HepG2 (cell line): ENCODE data around the gene CSMD2. TPM values are rescaled to one million over a fixed set of nuclear protein-coding genes. Genes with fewer than 3 reads are reported as not detected.

ENCODE experiments used
- ATAC-seq: fragments of 200-7000 bp; cut with Tn5 transposase; 3 replicates; pipeline ENCODE4 v1.9.1; 2020; ENCODE audit warnings: mild to moderate bottlenecking, moderate library complexity
- BruUV-seq: library from RNA; stranded (reverse); fragments of 400-500 nt; replicated peaks from 2 replicates; lab custom pipeline; 2021; lab: Mats Ljungman, UMichigan
- CTCF ChIA-PET: fragments of 300-600 bp; formaldehyde crosslinking; extraction: SDS; loops from one replicate; lab custom pipeline; 2021; ENCODE audit warnings: low total read pairs, inconsistent platforms, low intra/inter-chr PET ratio; lab: Yijun Ruan, JAX
- POLR2A ChIA-PET: fragments of 350-600 bp; sonication (Branson Sonifier 250); formaldehyde crosslinking; loops from one replicate; lab custom pipeline; 2020; ENCODE audit warnings: antibody characterized with exemption, inconsistent platforms; lab: Yijun Ruan, JAX
- DNase-seq: peaks from one replicate; pipeline ENCODE4 v3.0.0-alpha.2; 2015; ENCODE audit warnings: low spot score
- FAIRE-seq: peaks from 3 replicates; lab custom pipeline; 2011; peaks lifted over from hg19 to GRCh38; lab: Jason Lieb, UNC
- H2AFZ ChIP-seq: one replicate; pipeline ENCODE4 v1.6.1; 2011; ENCODE audit warnings: low read length, inconsistent platforms
- H3K27ac ChIP-seq: fragments of 300-600 bp; 3 replicates; pipeline ENCODE4 v1.8.0; 2011; ENCODE audit warnings: mixed run types, mild to moderate bottlenecking, mixed read lengths, low read length, inconsistent platforms; ENCODE audit not compliant: insufficient read depth; ENCODE audit errors: extremely low read length
- H3K27me3 ChIP-seq, 2 experiments: fragments of 200-600 bp in 1 of 2; 2 replicates in 1 of 2; 3 replicates in 1 of 2; pipeline versions ENCODE4 v1.6.0 to v1.8.0; 2011; ENCODE audit warnings: low read length in 2 of 2, mild to moderate bottlenecking in 2 of 2, moderate library complexity in 2 of 2, inconsistent platforms in 1 of 2; ENCODE audit not compliant: insufficient read depth in 2 of 2, control insufficient read depth in 1 of 2
- H3K36me3 ChIP-seq, 2 experiments: fragments of 200-600 bp in 1 of 2; replicated peaks in 1 of 2; 2 replicates in 1 of 2; 3 replicates in 1 of 2; pipeline versions ENCODE4 v1.5.1 to v1.8.0; 2011; ENCODE audit warnings: low read length in 2 of 2, inconsistent platforms in 1 of 2; ENCODE audit not compliant: insufficient read depth in 2 of 2, control insufficient read depth in 1 of 2
- H3K4me1 ChIP-seq: 2 replicates; pipeline ENCODE4 v1.5.1; 2012; ENCODE audit warnings: low read length, inconsistent platforms; ENCODE audit not compliant: insufficient read depth
- H3K4me2 ChIP-seq: 2 replicates; pipeline ENCODE4 v1.6.0; 2011; ENCODE audit warnings: low read depth, low read length, inconsistent platforms
- H3K4me3 ChIP-seq, 3 experiments: fragments of 200-600 bp in 1 of 3; sonication (generic), shearing (Covaris generic) in 1 of 3; replicated peaks in 1 of 3; 2 replicates each; pipeline ENCODE4 v1.5.1; 2011 to 2016; ENCODE audit warnings: low read length in 3 of 3, inconsistent platforms in 2 of 3, low read depth in 2 of 3, mild to moderate bottlenecking in 2 of 3, control low read depth in 1 of 3, mixed read lengths in 1 of 3; ENCODE audit not compliant: insufficient read depth in 1 of 3
- H3K79me2 ChIP-seq: one replicate; pipeline ENCODE4 v1.6.1; 2011; ENCODE audit warnings: low read length, inconsistent platforms; ENCODE audit not compliant: insufficient read depth
- H3K9ac ChIP-seq: 2 replicates; pipeline ENCODE4 v1.6.0; 2011; ENCODE audit warnings: mild to moderate bottlenecking, low read depth, low read length, inconsistent platforms; ENCODE audit not compliant: insufficient read depth
- H3K9me3 ChIP-seq: 2 replicates; pipeline ENCODE4 v1.5.1; 2012; ENCODE audit warnings: mild to moderate bottlenecking, low read length
- H4K20me1 ChIP-seq: 2 replicates; pipeline ENCODE4 v1.6.0; 2011; ENCODE audit warnings: inconsistent platforms, mild to moderate bottlenecking, low read length, moderate library complexity; ENCODE audit not compliant: insufficient read depth
- CBX5 ChIP-seq: sonication (generic); formaldehyde crosslinking; IDR thresholded peaks from 2 replicates; pipeline ENCODE4 v1.4.0; 2020; ENCODE audit warnings: missing genetic modification reagents, borderline replicate concordance
- FOXA3 ChIP-seq: IDR thresholded peaks from 2 replicates; pipeline ENCODE4 v1.6.1; 2016; ENCODE audit warnings: missing genetic modification reagents, missing compliant biosample characterization
- GATA4 ChIP-seq: sonication (generic); IDR thresholded peaks from 2 replicates; pipeline ENCODE4 v1.6.1; 2016; ENCODE audit warnings: antibody characterized with exemption, low read depth, borderline replicate concordance
- GLI4 ChIP-seq: sonication (generic); formaldehyde crosslinking; IDR thresholded peaks from 2 replicates; pipeline ENCODE4 v1.5.1; 2020; ENCODE audit warnings: missing genetic modification reagents, mild to moderate bottlenecking, moderate library complexity, borderline replicate concordance
- HDAC1 ChIP-seq: sonication (generic); formaldehyde crosslinking; IDR thresholded peaks from 2 replicates; pipeline ENCODE4 v1.5.1; 2020; ENCODE audit warnings: mild to moderate bottlenecking, missing genetic modification reagents
- HMGA1 ChIP-seq: sonication (generic); formaldehyde crosslinking; conservative IDR thresholded peaks from 2 replicates; pipeline ENCODE4 v1.4.0; 2020; ENCODE audit warnings: missing genetic modification reagents
- ISL2 ChIP-seq: sonication (generic); formaldehyde crosslinking; IDR thresholded peaks from 2 replicates; pipeline ENCODE4 v1.5.0; 2020; ENCODE audit warnings: missing genetic modification reagents
- JARID2 ChIP-seq: sonication (generic); formaldehyde crosslinking; IDR thresholded peaks from 2 replicates; pipeline ENCODE4 v1.8.1; 2023; ENCODE audit warnings: missing genetic modification reagents, inconsistent platforms; ENCODE audit not compliant: insufficient replicate concordance
- NR2F1 ChIP-seq, 2 experiments: fragments of 450-650 bp in 1 of 2; formaldehyde crosslinking in 1 of 2; IDR thresholded peaks; 2 replicates each; pipeline versions ENCODE4 v1.5.0 to v1.6.1; 2016 to 2020; ENCODE audit warnings: mild to moderate bottlenecking in 1 of 2, missing compliant biosample characterization in 1 of 2, missing genetic modification reagents in 1 of 2, moderate library complexity in 1 of 2
- PCBP2 ChIP-seq: fragments of 200-400 bp; formaldehyde crosslinking; optimal IDR thresholded peaks from 2 replicates; pipeline ENCODE3; 2018; ENCODE audit warnings: low read length, low read depth; ENCODE audit not compliant: poor library complexity, severe bottlenecking
- PREB ChIP-seq: sonication (generic); formaldehyde crosslinking; IDR thresholded peaks from 2 replicates; pipeline ENCODE4 v1.4.0; 2020; ENCODE audit warnings: missing genetic modification reagents
- RAD21 ChIP-seq: fragments of 450-650 bp; formaldehyde crosslinking; IDR thresholded peaks from 2 replicates; pipeline ENCODE4 v1.5.0; 2020; ENCODE audit warnings: mild to moderate bottlenecking
- TOE1 ChIP-seq: sonication (generic); formaldehyde crosslinking; IDR thresholded peaks from 2 replicates; pipeline ENCODE4 v1.4.0; 2020; ENCODE audit warnings: mild to moderate bottlenecking, missing genetic modification reagents
- ZEB1 ChIP-seq: IDR thresholded peaks from 2 replicates; pipeline ENCODE4 v1.6.1; 2012; ENCODE audit warnings: mild to moderate bottlenecking, low read depth, inconsistent platforms; ENCODE audit not compliant: insufficient replicate concordance
- ZMYM3 ChIP-seq: sonication (generic); formaldehyde crosslinking; IDR thresholded peaks from 2 replicates; pipeline ENCODE4 v1.5.1; 2020; ENCODE audit warnings: mild to moderate bottlenecking, missing genetic modification reagents
- ZNF550 ChIP-seq: sonication (generic); formaldehyde crosslinking; IDR thresholded peaks from 2 replicates; pipeline ENCODE4 v1.4.0; 2020; ENCODE audit warnings: mild to moderate bottlenecking, missing genetic modification reagents, borderline replicate concordance
- ZNF772 ChIP-seq: sonication (generic); formaldehyde crosslinking; IDR thresholded peaks from 2 replicates; pipeline ENCODE4 v1.5.0; 2020; ENCODE audit warnings: mild to moderate bottlenecking, missing genetic modification reagents
- ZSCAN31 ChIP-seq: sonication (generic); formaldehyde crosslinking; IDR thresholded peaks from 2 replicates; pipeline ENCODE4 v1.5.0; 2020; ENCODE audit warnings: low read depth, mild to moderate bottlenecking, missing genetic modification reagents
- WGBS: methylation state at CpG from one replicate; pipeline ENCODE4 v1.1.6; 2017; ENCODE audit warnings: low lambda C conversion rate; 5-methylcytosine and 5-hydroxymethylcytosine counted together
- in situ Hi-C: cut with HindIII; loops from 2 replicates; pipeline ENCODE4 v1.10.0; 2017; ENCODE audit warnings: low pct_unique_long_range_greater_than_20kb; ENCODE audit not compliant: extremely low pct_ligation_motif_present
- intact Hi-C: fragments of 100-400 bp; cut with micrococcal nuclease; formaldehyde crosslinking; loops from one replicate; pipeline ENCODE4 v1.10.0; 2022; ENCODE audit not compliant: unreplicated experiment
- polyA plus RNA-seq, 8 experiments: library from polyadenylated mRNA; depleted of rRNA in 3 of 8; stranded (reverse) in 7 of 8; unstranded in 1 of 8; fragments of >200 nt; fragmentation: Illumina TruSeq in 4 of 8; extraction: Trizol in 4 of 8; gene quantifications; 2 replicates each; pipeline versions ENCODE4 v1.2.1 to v1.2.3, GENCODE V29; 2011 to 2016; ENCODE audit warnings: low read depth in 4 of 8, missing spikeins in 1 of 8, mixed read lengths in 1 of 8; ENCODE audit not compliant: insufficient read depth in 1 of 8
- total RNA-seq, 5 experiments: library from RNA; depleted of rRNA; stranded (reverse); fragments of >200 nt; fragmentation: Illumina TruSeq; extraction: Trizol; gene quantifications; 2 replicates each; pipeline ENCODE4 v1.2.3, GENCODE V29; 2016; ENCODE audit warnings: low read depth in 1 of 5

CSMD2 gene
- total and polyA plus RNA-seq, 2 of the 13 experiments (the other 11 are each of a cell fraction or from before 2014, with no cell fraction given), result not detected

- POLR2A ChIA-PET, result no interaction called here
- Histone ChIP-seq H3K36me3 (no peaks in the 10 kb centered on the region), H3K4me3 (no peak overlapping the region), H3K9ac (no peak overlapping the region), H2AFZ (no peak overlapping the region), H3K4me2 (no peak overlapping the region), H4K20me1 (no peaks in the 10 kb centered on the region), H3K9me3 (no peaks in the 10 kb centered on the region), H3K79me2 (no peaks in the 10 kb centered on the region), H3K27ac (no peak overlapping the region), H3K27me3 (no peaks in the 10 kb centered on the region; a peak in 1 of 5 replicates), H3K4me1 (no peaks in the 10 kb centered on the region)
- TF ChIP-seq GATA4 (no peak), ISL2 (no peak), ZNF772 (no peak), RAD21 (CRISPR knock-in tag) (no peak), TOE1 (CRISPR knock-in tag) (no peak), GLI4 (no peak), HDAC1 (CRISPR knock-in tag) (no peak), PCBP2 (no peak), HMGA1 (CRISPR knock-in tag) (no peak), ZSCAN31 (CRISPR knock-in tag) (no peak), FOXA3 (CRISPR knock-in tag) (no peak), ZNF550 (CRISPR knock-in tag) (no peak), NR2F1 (CRISPR knock-in tag; IDR thresholded peaks at IDR 0.05) (no peak), CBX5 (CRISPR knock-in tag) (no peak), ZEB1 (no peak), JARID2 (CRISPR knock-in tag) (no peak), PREB (CRISPR knock-in tag) (no peak), ZMYM3 (CRISPR knock-in tag) (no peak)
- DNase-seq (no peak), FAIRE-seq (no peak), ATAC-seq (no peak)
- in situ Hi-C loops, result no loop called here
- intact Hi-C loops, result no loop called here
- CTCF ChIA-PET, result no interaction called here
- WGBS, result 0% methylated on average over 1 of the region's 1 CpG
- BruUV-seq, result no TSS peak
Measured at GRCh38 chr1:33850481-33850880, 314.5 kb downstream of the CSMD2 start.
